ENCODE data around the gene ZNF740.

ZNF740 gene

DNA sequence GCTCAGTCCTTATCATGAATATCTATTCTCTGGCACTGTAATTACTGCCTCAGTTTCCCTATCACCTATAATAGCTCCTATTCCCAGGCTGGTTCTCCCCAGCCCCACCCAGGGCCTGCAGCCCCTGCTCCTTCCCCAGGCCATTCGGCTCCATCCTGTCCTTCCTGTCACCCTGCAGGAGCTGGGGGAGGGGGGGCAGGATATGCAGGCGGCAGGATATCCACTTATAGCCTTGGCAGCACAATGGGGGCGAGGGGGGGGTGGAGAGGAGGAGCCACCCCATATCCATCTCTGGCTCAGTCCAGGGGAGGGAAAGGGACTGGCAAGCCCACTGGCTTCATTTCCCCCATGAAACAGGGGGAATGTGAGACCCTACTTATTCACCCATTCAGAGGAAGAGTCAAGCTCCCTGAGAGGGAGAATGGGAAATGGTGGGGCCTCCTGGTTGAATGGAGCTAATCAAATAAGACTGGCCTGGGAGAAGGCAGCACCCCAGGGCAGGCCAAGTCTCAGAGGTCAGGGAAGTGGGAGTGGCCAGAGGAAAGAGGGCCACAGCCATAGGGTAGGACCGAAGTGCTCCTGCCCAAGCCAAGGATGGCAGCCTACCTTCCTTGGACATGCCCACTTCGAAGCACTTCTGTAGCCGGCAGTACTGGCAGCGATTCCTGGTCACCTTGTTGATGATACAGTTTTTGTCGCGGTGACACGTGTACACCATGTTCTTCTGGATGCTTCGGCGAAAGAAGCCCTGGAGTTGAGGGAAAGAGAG lies 34.3 kb downstream of the ZNF740 start:
- no peak for DNase-seq

DNA sequence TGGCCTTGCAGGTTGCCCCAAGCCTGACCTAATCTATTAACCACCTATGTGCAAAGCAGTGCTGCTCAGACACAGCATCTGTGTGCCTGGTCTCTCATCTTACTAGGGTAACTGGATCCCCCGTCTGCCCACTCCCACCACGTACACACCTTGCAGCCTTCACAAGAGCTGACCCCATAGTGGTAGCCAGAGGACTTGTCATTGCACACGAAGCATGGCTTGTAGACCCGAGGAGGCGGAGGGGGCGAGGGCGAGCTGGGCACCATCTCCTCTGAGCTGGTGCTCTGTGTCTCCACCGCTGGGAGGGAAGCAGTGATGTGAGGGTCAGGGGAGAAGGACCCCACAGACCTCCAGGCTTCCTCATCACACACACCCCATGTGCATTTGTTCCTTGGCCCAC lies 35.0 kb downstream of the ZNF740 start:
- DNase-seq = no peak

DNA sequence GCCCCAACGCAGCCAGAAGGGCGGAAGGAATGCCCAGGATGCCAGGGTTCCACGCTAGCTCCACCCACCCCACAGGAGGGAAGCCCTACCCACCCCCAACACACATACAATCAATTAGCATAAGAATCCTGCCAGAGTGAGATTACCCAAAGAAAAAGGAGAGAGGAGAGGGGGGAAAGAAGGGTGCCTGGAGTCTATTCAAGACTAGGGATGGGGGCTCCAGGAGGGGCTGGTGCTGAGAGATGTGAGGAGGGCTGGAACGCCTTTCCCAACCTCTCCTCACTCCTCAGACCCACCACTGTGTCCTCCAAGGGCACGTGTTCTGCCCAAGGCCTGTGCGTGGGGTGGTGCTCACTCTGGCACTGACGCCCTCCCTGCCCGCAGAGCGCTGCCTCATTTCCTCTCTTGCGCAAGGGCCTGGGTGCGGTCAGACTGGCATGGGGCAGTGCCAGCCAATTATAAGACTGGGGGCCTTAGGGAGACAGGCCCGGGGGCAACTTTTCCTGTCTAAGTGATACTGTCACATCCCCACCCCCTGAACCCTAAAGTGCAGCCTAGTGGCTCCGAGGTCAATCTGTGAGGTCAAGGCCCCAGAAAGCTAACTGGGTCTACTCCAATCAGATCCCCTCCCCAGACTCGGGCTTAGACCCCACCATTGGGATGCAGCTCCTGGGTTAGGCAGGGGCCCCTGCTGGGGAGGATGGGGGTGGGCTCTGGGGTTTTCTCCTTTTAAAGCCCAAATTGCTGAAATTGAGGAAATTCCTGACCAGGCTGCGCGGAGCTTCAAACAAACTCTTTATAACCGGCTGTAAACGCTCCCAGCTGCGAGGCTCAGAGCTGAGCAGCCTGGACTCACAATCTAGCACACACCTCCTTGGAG lies 36.8 kb downstream of the ZNF740 start:
- no peak for DNase-seq

DNA sequence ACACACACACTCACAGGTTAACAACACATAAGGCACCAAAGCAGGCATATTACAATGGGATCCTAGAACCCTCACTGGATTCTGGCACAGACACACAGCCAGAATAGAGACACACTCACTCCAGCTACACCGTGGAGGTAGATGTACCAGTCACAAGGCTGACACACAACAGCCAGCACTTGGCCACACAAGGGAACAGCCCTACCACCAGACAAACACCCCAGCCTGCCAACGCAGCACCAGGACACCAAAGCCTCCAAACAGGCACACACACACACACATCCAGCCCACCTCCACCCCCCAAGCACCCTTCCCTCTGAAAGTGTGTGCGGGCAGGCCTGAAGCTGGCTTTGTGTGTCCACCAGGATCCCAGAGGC lies 37.4 kb downstream of the ZNF740 start:
- no peak for DNase-seq

DNA sequence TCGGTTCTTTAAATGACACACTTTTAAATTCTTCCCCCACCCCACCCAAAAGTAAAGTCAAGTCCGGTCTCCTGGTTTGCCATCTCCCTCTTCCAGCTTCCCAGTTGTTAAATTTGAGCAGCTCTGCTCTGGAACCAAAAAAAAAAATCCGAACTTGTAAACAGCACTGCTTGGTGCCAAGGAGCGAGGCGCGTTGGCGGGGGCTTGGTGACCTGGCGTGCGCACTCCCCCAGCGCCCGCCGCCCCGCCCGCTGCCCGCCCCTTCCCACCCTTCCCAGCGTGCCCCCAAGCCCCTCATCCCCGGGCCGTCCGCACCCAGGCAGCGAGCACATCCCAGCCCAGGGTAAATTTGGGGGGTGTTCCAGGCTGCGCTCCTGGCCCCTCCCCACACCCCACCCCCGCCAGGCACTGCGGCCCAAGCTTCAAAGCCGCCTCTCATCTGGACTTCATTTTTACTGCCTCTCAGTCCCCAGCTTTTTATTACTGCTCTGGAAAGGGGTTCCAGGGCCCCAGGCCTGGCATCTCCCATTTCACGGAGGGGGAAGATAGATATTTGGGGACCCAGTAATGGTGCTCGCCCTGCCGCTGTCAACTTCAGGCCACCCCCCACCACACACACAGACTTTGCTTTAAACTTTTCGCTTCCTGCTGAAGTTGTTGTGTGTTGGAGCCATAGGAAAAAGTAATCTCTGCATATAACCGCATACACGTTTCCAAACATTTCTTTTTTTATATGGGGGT lies 38.2 kb downstream of the ZNF740 start:
- no peak for DNase-seq

DNA sequence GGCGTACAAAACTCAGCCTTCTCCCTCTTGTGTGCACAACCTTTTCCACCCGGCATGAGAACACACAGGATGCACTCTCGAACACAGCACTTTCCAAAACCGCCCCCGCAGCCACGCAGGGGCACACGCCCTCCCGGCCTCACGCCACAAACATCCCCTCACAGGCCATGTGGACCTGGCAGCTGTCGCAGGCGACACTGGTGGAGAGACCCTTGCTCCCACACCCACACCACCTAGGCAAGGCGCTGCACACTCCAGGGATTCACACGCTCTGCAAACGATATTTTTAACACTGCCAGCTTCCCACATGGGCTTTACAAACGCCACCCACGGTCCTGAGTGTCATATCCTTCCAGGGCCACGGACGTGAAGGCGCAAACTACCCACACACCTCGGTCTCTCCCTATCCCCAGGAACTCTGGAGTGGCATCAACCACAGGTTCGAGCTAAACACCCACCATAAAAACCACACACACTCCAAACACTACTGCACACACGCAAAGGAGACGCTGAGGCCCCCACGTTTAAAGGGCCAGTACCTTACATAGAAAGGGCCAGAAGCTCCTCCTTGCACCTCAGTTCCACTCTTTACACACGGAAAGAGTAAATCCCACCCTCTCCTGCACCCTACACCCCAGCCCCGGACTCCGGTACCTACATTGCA lies 38.9 kb downstream of the ZNF740 start:
- peak; percentile 45 for DNase-seq

DNA sequence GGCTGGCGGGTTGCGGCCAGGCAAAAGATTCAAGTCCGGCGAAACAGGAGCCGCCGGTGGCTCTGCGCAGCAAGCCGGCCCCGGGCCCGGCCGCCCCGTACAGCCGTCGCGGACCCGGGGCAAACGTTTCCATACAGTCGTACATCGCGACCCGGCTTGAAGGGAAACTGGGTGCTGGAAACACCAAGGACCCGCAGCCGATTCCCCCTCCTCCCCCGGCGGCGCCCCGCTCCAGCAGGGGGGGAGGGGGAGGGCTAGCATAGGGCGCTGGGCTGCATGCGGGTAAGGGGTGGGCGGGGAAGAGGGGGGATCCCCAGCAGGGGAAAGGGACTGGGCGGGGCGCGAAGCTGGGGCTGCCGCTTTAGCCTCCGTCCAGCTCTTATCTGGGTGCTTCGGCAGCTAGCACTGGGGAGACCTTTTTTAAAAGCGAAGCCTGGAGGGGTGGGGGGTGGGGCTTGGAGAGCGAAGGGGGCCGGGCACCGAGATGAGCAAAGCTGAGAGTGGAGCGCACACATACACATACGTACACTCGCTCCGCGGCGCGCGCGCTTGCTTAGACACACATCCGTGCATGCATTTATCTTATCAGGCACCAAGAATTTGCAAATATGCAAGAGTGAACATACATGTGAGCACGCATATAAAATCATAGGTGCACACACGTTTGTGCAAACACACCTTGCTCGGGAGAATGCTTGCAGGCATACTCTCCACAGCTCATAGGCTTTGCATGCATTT lies 39.6 kb downstream of the ZNF740 start:
- peak; percentile 88 for DNase-seq

DNA sequence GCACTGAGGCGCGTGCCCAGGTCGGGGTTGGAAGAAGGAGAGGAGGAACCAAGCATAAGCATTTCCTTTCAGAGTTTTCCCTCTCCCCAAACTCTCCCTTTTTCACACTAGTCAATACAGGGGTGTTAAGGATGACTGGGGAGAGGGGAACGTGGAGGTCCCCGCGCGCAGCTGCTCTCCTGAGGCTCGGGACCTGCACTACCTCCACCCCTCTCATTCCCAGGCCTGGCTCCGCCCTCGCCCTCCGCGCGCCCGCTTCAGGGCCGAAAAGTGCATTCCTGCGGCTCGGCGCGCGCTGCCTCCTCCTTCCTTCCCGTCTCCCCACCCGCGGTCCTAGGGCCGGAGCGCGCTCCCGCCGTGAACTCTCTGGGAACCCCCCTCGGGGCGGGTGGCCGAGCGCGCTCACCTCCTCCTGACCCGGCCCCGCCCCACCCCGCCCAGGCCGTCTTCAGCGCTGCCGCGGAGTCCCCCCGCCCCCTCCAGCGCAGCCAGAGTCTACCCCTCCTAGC lies 40.2 kb downstream of the ZNF740 start:
- DNase-seq = peak; percentile 96

DNA sequence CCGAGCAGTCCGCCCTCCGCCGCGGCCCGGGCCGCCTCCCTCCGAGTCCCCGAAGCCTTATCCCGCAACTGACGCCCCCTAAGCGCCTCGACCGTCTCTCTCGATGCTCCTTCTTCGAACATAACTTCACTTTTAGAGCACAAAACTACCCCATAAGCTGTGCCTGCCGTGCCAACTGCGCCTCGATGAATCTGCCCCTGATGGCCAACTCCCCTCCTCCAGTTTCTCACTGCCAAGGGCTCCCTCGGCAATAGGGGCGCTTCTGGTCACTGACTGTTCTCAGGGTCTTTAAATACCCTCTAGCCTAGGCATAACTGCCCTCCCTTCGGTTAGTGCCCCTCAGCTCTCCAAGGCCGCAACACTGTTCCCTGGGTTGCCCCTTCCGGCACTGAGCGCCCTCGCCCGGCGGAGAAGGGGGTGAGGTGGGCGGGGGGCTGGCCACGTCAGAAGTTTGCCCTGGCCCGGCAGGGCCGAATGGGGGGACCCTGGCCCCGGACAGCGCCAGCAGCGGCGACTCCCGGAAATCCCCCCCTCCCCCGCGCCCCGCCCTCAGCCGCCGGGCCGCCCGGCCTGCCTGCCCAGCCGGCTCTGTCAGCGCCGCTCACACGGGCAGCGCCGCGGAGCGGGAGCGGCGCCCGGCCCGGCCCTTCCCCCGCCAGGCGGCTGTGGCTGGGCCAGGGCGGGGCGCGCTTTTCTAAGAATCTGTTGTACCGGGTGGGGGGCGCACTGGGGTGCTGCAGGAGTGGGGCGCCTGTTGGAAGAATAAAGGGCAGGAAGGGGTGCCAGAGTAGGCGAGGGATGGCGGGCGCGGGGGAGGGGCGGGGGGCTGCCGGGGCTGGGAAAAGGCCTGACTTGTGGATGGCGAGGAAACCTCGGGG lies 40.9 kb downstream of the ZNF740 start:
- peak; percentile 82 for DNase-seq

DNA sequence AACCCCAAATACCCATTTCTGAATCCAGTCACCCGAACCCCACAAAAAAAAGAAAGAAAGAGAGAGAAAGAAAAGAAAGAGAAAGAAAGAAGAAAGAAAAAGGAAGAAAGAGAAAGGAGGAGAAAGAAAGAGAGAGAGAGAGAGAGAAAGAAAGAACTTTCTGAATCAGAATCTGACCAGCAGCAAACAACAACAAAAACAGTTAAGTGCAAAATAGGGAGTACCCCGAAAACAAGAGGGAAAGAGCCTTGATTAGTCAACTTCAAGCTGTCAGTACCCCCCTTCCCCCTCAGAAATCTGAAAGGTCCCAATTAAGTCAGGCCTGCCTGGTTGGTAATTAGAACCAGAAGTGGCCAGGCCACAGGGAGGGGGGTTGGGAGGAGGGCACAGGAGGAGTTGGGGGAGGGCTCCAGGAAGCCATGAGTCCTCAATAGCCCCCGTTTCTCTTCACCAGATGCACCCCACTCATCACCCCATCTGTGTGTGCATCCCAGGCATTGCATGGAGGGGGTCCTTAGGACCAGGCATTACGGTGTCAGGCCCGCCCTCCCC lies 41.7 kb downstream of the ZNF740 start:
- DNase-seq = no peak

DNA sequence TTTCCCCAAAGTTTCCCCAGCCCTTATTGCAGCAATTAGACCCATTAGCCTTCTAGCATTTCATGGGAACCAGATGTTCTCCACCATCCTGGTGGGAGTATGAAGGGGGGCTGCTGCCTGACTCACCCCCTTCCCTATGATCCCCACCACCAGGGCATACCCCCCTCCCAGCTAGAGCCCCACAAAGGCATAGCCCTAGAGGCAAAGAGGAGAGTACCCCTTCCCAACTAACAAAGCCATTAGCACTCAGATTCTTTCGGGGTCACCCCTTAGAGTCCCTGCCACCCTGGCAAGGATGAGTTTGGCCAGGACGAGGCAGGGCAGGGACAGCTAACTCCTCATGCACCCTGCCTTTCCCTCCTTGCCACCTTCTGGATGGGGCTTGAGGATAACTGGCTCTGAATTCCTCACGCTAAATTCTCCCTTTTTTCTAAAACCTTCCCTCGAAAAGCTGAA lies 42.3 kb downstream of the ZNF740 start:
- DNase-seq = no peak

DNA sequence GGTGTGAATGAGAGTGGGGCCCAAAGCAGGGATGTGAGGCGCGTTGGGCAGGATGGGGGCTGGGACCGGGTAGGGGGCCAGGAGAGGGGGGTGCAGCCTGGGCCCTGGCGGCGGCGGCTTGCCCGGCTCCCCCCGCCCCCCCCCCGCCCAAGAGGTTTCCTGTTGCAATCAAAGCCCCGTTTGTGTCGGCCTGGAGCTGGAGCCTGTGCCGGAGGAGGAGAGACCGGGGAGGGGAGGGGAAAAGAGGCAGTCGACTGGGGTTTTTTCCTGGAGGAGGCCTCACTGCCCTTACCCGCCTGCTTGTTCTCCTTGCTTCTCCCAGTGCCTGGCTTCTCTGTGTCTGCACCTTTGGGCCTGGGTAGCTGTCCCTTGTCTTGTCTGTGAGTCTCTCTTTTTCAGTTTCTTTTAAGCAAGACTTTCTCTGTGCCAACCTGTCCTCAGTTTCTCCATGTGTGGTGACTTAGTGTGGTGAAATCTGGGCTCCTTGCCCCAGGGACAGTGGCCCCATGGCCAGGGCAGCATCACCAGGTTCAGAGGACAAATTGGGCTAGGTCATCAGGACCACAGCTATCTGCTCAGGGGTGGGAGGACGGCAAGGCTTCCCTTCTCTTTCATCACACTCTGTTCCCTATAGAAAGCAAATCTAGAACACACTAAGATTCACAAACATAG lies 43.0 kb downstream of the ZNF740 start:
- no peak for DNase-seq

DNA sequence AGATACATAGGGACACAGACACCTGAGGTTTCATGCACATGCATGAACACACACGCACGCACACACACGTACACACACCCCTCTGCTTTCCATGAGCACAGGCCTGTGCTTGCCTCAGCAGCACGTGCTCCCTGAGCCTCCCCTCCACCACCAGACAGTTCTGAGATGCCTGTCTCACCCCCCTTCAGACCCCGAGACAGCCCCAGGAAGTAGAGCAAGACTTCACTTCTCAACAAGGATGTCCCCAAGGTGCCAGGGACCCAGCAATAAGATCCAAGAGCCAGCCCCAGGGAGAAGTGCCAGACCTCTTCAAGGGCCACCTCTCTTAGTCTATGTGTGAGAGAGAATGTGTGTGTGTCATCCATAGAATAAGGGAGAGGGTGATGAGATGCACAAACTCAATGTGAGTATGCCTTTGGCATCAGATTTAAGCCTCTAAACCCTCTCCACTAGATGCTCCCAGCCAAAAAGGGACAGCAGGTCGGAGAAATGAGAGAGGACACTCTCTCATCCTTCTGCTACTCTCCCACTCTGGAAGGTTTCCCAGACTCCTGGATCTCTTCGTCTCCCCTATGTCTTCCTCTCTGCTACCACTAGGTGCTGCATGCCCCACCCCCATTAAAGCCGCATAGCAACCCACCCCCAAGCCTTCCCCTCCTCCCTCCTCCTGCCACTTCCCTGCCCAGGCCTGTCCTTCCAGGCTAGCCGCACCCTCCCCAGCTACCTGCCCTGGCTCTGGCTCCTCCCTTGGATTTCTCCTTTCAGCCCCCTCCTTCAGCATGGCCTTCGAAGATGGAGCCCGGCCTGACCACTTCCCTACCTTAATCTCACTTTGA lies 43.8 kb downstream of the ZNF740 start:
- peak; percentile 22 for DNase-seq

DNA sequence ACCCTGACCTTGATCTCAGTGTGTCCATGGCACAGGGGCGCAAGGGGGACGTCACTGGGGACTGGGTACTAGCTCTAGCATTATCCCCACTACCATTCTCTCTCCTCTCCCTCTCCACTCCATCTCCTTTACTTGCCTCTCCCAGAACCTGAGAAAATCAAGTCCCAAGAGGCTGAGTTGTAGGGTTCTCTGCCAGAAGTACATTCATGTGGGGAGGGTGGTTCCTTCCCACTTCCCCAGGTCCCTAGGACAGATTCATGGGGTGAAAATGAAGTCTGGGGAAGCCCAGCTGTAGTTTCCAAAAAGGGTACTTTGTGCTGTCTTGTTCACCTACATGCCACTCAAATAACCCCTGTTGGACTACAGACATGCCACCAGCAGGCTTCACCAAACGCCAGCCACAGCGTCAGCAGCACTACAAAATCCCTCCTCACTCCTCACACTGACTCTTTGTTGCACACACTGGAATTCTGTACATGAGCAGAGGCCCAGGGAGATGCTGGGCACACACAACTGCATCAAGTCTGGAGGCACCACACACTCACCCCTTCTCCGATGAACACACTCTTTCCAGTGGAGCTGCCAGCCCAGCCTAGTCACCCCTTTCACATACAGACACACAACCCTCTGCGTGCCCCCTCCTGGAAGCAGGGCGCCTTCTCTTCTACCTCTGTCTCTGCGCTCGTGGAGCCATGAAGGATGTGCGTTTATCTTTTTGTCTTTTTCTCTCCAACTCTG lies 44.5 kb downstream of the ZNF740 start:
- DNase-seq = no peak

DNA sequence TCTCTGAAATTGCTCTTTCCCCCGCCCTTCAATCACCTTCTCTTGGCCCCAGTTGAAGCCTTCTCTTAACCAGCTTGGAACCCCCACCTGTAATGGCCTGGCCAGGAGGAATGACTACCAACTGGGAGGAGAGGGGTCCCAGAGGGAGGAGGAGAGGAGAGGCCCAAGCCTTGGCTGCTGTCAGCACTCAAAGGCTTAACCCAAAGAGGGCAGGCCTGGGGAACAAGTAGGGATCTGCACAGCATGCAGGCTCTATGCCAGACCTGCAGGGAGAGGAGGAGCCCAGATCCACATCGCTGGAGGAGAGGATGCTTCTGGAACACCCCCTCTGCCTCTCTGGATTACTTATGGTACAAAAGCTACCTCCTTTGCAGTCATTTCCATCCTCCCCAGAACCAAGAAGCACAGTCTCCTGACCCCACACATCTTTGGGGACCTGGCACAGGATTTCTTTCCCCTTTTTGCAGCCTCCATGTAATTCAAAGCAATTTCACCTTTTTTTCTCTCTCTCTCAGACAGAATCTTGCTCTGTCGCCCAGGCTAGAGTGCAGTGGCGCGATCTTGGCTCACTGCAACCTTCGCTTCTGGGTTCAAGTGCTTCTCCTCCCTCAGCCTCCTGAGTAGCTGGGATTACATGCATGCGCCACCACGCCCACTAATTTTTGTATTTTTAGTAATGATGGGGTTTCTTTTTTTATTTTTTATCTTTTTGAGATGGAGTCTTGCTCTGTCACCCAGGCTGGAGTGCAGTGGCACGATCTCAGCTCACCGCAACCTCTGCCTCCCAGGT lies 45.3 kb downstream of the ZNF740 start:
- no peak for DNase-seq

DNA sequence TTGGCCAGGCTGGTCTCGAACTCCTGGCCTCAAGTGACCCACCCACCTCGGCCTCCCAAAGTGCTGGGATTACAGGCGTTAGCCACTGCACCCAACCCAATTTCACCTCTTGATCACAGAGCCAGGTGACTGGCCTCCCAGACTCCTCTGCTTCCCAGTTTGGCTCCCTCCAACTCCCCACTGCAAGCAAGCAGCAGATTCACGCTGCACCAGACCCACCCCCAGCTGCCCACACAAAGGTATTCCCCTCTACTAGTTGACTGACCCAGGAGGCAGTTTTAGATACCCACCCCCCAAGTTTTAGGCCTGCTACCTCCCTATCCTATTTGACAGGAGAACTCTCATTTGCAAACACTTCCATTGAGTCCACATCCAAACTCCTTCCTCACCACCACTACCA lies 46.3 kb downstream of the ZNF740 start:
- DNase-seq = no peak

DNA sequence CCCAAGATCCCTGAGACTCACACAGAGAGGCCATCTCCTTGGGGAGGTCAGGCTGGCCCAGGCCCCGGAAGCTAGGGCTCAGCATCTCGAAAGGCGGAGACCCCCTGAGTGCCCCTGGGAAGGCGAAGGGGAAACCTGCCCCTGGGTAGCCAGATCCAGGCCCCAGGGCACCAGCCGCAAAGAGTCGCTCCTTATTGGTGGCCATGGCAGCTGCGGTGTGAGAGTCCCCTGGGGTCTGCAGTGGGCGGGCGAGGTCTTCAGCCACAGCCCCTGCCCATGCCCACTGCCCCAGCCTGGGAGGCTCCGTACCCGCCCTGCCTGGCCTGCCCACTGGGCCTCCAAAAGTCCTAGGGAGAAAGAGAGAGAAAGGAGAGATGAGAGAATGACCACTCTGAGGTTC lies 46.8 kb downstream of the ZNF740 start:
- no peak for DNase-seq
